Measurements from ENCODE around the gene TNIK.

GRCh38 chr3:171250444-171250843 is 209.8 kb downstream of the TNIK start:
- TF ChIP-seq CTCF (IDR thresholded peaks at IDR 0.05), result no peak
- no peak for TF ChIP-seq ZFX (IDR thresholded peaks at IDR 0.05; ENCODE audit: borderline replicate concordance)
